GM18867 (cell line): Measurements from ENCODE around the gene CXADR.
"Not testable (repeated sequence)": the region's sequence is repeated elsewhere in the genome, so short reads cannot be mapped to it uniquely, and the experiment has no call there.

Experiments used
- ATAC-seq: cut with Tn5 transposase; IDR thresholded peaks from one replicate; pipeline ENCODE4 v1.9.1; 2021; ENCODE audit warnings: mild to moderate bottlenecking, moderate library complexity; ENCODE audit not compliant: unreplicated experiment

CXADR gene

GRCh38 chr21:17512253-17513213 is at the start of gene CXADR:
CXADR (plus strand) TSS chr21:17513043; CDS start chr21:17513130, 87 bp downstream.
- ATAC-seq: peak; percentile 94

DNA sequence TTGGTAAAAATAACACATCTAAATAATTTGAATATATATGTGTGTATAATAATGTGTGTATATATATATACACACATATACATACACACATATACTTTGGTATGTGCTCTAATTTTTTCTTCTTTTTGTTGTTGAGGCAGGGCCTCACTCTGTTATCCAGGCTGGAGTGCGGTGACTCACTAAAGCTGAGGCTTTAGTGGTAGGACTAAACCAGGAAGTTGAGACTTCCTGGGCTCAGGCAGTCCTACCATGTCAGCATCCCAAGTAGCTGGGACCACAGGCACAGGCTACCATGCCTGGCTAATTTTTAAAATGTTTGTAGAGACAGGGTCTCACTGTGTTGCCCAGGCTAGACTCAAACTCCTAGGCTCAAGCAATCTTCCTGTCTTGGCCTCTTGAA is 46.7 kb upstream of the CXADR start:
- ATAC-seq: no peak

DNA sequence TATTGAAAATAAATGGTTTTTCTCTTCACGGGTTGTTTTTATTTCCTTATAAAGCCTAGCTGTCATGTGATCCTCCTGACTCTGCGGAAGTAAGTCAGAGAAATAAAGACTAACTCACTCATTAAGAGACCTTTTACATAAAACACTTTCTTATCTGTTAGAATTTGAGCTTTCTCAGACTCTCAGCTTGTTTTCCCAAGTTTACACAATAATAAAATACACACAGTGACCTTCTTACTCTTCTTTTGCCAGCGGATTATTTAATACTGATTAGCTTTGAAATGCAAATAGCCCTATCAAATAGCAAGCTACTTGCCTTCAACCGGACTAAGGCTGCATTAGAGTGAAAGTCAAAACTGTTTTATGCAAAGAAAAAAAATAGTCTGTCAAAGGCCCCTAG is 45.5 kb upstream of the CXADR start:
- no peak for ATAC-seq

- ATAC-seq: no peak
Measured at GRCh38 chr21:17467829-17468228, 45.0 kb upstream of the CXADR start.

- ATAC-seq: no peak
Measured at GRCh38 chr21:17468698-17469097, 44.1 kb upstream of the CXADR start.

GRCh38 chr21:17469727-17470126 is 43.1 kb upstream of the CXADR start:
- ATAC-seq: no peak

DNA sequence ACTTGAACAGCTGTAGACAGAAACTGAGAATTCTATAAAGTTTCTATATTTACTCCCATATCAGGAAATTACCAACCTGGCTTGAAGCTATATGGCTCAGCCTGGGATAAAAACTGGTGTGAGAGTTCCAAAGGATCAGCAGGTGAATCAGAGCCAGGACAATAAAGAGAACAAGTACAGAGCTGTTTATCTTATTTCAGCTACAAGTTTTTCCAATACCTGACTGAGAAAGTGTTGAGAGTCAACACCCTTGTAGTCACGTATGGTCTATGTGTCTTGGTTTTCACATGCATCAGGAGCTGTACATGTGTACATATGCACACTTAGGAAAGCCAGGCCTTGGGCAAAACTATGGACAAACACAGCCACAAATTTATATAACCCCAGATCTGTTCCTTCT is 40.7 kb upstream of the CXADR start:
- ATAC-seq: no peak

- ATAC-seq: no peak
Measured at GRCh38 chr21:17472592-17473271, 40.1 kb upstream of the CXADR start.

DNA sequence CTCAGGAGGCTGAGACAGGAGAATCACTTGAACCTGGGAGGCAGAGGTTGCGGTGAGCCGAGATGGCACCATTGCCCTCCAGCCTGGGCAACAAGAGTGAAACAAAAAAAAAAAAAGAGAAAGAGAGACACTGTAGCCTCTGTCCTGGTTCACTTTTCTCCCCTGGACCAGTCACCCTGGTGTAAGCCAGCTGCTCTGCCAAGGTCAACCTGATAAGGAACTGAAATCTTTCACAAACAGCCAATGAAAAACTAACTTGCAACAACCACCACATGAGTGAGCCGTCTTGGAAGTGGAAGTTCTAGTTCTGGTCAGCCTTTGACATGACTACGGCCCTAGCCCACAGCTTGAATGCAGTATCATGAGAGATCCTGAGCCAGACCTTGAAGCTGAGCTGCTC is 36.8 kb upstream of the CXADR start:
- peak; percentile 90 for ATAC-seq

DNA sequence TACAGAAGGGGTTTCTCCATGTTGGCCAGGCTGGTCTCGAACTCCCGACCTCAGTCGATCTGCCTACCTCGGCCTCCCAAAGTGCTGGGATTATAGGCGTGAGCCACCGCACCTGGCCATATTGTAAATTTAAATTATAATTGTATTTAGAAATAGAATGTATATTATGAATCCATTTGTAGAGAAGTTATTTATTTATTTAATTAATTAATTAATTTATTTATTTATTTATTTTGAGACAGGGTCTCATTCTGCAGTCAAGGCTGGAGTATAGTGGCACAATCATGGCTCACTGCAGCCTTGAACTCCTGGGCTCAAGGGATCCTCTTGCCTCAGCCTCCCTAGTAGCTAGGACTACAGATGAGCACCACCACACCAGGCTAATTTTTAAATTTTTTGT is 34.7 kb upstream of the CXADR start:
- ATAC-seq: not testable (repeated sequence)

DNA sequence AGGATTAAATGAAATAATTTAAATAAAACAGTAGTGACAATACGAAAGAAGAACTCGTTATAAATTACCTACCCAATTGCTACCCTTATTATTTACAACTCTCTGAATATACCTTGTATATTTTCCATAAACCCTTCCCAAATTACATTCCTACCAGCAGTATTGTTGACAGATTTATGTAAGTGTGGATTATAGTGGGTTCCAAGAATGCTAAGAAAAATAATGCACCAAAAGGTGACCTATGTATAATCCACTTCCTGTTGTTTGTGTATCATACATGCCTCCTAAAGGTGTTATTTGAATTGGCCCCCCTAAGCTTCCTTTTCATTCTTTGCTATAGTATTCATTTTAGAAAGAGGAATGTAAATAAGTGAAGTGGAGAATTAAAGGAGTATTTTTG is 33.2 kb upstream of the CXADR start:
- ATAC-seq: no peak

- ATAC-seq: no peak
Measured at GRCh38 chr21:17482928-17483327, 29.9 kb upstream of the CXADR start.

- peak; percentile 91 for ATAC-seq
Measured at GRCh38 chr21:17488620-17489019, 24.2 kb upstream of the CXADR start.

DNA sequence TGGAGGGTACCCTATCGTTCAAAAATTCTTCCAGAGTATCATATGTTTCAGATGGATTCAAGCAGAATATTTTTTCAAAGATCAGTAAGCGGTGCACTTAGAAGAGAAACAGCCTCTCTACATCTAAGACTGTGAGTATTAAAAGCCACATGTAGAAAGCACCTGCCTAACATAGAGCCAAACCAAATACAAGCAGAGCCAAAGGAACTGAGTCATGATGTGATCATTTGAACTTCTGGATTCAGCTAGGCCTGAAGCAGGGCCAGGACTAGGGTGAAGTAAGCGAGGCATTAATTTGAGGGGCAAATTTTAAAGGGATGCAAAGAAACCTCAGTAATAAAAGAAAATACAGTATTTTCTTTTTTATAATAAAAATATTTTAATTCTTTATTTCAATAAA is 23.3 kb upstream of the CXADR start:
- ATAC-seq: not testable (repeated sequence)

DNA sequence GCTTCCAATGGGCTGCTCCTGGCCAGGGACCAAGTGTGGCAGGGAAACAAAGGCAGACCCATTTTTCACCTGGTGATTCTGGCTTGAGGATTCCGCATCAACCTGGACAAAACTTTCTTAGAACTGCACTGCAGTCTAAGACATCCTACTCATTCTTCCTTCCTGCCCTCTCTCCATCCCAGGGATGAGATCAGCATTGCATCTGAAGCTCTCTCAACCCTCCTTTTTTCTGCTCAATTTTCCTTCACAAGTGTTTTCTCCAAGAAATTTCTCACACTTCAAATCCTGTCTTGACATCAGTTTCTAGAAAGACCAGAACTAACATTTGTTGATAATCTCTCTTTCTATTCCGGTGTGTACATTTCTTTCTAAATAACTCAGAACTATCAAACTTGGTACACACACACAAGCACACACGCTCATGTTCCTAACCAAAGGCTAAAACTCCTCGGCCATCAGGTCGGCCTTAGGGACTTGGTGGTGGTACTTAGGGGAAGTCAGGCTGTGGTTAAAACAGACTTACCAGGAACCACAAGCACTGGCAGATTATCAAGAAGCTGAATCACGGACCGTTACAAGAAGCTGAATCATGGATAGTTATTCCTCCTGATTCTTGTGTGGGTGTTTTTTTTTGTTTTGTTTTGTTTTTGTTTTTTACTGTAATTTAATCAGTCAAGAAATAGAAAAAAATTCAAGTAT is 21.0 kb upstream of the CXADR start:
- no peak for ATAC-seq

- ATAC-seq: no peak
Measured at GRCh38 chr21:17492415-17493168, 20.3 kb upstream of the CXADR start.

- no peak for ATAC-seq
Measured at GRCh38 chr21:17494051-17494450, 18.8 kb upstream of the CXADR start.

DNA sequence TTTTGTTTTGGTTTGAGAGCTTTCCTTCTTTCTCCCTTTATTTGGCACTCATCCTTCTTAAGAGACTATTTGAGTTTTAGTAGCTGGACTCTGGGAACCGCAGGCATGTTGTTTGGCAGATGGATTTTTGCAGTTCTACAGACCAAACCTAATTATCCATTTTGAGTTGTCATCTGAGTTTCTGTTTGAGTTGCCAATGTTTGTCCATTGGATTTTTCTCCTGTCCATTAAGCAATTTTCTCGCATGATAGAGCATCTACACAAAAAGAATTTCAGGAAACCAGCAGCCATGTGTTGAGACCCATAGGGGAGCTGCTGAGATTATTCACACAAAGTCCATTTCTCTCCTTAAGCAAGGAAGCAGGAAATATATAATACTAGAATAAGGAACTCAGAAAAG is 17.2 kb upstream of the CXADR start:
- ATAC-seq: no peak

DNA sequence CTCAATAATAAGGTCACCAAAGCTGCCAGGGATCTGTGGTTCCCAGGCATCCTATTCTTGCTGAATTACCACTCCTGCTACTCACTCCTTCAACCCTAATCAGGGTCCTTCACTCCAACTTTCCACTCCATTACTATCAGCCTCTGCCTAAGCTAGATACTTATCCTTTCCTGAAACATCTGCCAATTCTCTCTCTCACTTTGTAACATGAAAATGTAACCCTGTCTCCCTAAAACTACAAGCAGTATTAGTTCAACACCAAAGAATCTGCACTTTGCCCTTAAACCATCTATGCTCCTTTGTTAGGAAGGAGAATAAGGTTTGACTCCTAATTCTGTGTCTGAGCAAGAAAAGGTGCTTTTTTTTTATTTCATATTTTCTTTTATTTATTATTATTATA is 15.5 kb upstream of the CXADR start:
- ATAC-seq: no peak

GRCh38 chr21:17498586-17498985 is 14.3 kb upstream of the CXADR start:
- ATAC-seq: no peak
